Calu3 (cell line): ENCODE results near the gene DPT. TPM values are rescaled to one million over a fixed set of nuclear protein-coding genes. Genes with fewer than 3 reads are reported as not detected.

Experiments used
- BruUV-seq: library from RNA; stranded (reverse); fragments of 400-500 nt; replicated peaks from 2 replicates; lab custom pipeline; 2021; lab: Mats Ljungman, UMichigan
- CTCF ChIA-PET: fragments of 300-600 bp; sonication (Branson Sonifier 250); formaldehyde crosslinking; loops from one replicate; lab custom pipeline; 2022; ENCODE audit warnings: antibody characterized with exemption; lab: Charles Lee
- DNase-seq: peaks from one replicate; pipeline ENCODE4 v3.0.0; 2022
- H3K27ac Mint-ChIP-seq: one replicate; pipeline ENCODE4 v1.8.0; 2022; ENCODE audit warnings: mixed read lengths; ENCODE audit not compliant: unreplicated experiment
- H3K27me3 Mint-ChIP-seq: one replicate; pipeline ENCODE4 v1.8.0; 2022; ENCODE audit warnings: mixed read lengths; ENCODE audit not compliant: unreplicated experiment
- H3K36me3 Mint-ChIP-seq: one replicate; pipeline ENCODE4 v1.8.0; 2022; ENCODE audit warnings: mild to moderate bottlenecking, moderate library complexity, mixed read lengths; ENCODE audit not compliant: insufficient read depth, unreplicated experiment
- H3K4me1 Mint-ChIP-seq: one replicate; pipeline ENCODE4 v1.8.0; 2022; ENCODE audit warnings: mild to moderate bottlenecking, low read depth, mixed read lengths; ENCODE audit not compliant: unreplicated experiment
- H3K4me3 Mint-ChIP-seq: one replicate; pipeline ENCODE4 v1.8.0; 2022; ENCODE audit warnings: mild to moderate bottlenecking, low read depth, moderate library complexity, mixed read lengths; ENCODE audit not compliant: unreplicated experiment
- H3K9me3 Mint-ChIP-seq: one replicate; pipeline ENCODE4 v1.8.0; 2022; ENCODE audit warnings: low read depth, mixed read lengths; ENCODE audit not compliant: unreplicated experiment
- CTCF ChIP-seq: fragments of 200-600 bp; IDR thresholded peaks from one replicate; pipeline ENCODE4 v1.8.0; 2022; ENCODE audit warnings: antibody characterized with exemption; ENCODE audit not compliant: unreplicated experiment
- intact Hi-C: fragments of 100-400 bp; cut with micrococcal nuclease; formaldehyde crosslinking; loops from one replicate; pipeline ENCODE4 v1.10.0; 2022; ENCODE audit not compliant: unreplicated experiment
- total RNA-seq: library from RNA; stranded (reverse); gene quantifications from 2 replicates; pipeline ENCODE4 v1.2.3, GENCODE V29; 2022

DPT gene
- total RNA-seq, 1 experiment from 2014 or later: not detected

- CTCF ChIA-PET: no interaction called here
- no peak for TF ChIP-seq CTCF
Observed at GRCh38 chr1:168683871-168684270, 45.1 kb downstream of the DPT start.

GRCh38 chr1:168676861-168677260, 52.1 kb downstream of the DPT start:
- CTCF ChIA-PET: no interaction called here
- H3K4me3 Mint-ChIP-seq: no peak overlapping the region
- no peak overlapping the region for H3K27ac Mint-ChIP-seq
- no peaks in the 10 kb centered on the region for H3K27me3 Mint-ChIP-seq
- H3K9me3 Mint-ChIP-seq: peaks cover 14% of the 10 kb centered on the region
- no peaks in the 10 kb centered on the region for H3K4me1 Mint-ChIP-seq
- no peak for DNase-seq
- no TSS peak for BruUV-seq
- no peaks in the 10 kb centered on the region for H3K36me3 Mint-ChIP-seq
- intact Hi-C loops: no loop called here
- no peak for TF ChIP-seq CTCF

More at GRCh38 chr1:168683871-168684270, 45.1 kb downstream of the DPT start:
- intact Hi-C loops: no loop called here
- H3K9me3 Mint-ChIP-seq: peaks cover 26% of the 10 kb centered on the region
- H3K27me3 Mint-ChIP-seq: no peaks in the 10 kb centered on the region
- H3K36me3 Mint-ChIP-seq: peaks cover 13% of the 10 kb centered on the region
- H3K27ac Mint-ChIP-seq: no peak overlapping the region
- no peak overlapping the region for H3K4me3 Mint-ChIP-seq
- DNase-seq: no peak
- BruUV-seq: no TSS peak
- H3K4me1 Mint-ChIP-seq: peaks cover 38% of the 10 kb centered on the region

GRCh38 chr1:168676029-168676812, 52.8 kb downstream of the DPT start:
- intact Hi-C loops: no loop called here
- H3K4me3 Mint-ChIP-seq: no peak overlapping the region
- CTCF ChIA-PET: no interaction called here

GRCh38 chr1:168673974-168674683, 54.9 kb downstream of the DPT start:
- TF ChIP-seq CTCF: no peak
- H3K4me3 Mint-ChIP-seq: no peak overlapping the region
- no peaks in the 10 kb centered on the region for H3K36me3 Mint-ChIP-seq
- no peak overlapping the region for H3K27ac Mint-ChIP-seq
- no peaks in the 10 kb centered on the region for H3K27me3 Mint-ChIP-seq
- no peaks in the 10 kb centered on the region for H3K4me1 Mint-ChIP-seq
- BruUV-seq: no TSS peak
- H3K9me3 Mint-ChIP-seq: peaks cover 14% of the 10 kb centered on the region
- intact Hi-C loops: no loop called here
- CTCF ChIA-PET: no interaction called here
- DNase-seq: no peak

More at GRCh38 chr1:168676029-168676812, 52.8 kb downstream of the DPT start:
- no peak for TF ChIP-seq CTCF
- H3K27me3 Mint-ChIP-seq: no peaks in the 10 kb centered on the region
- H3K9me3 Mint-ChIP-seq: peaks cover 12% of the 10 kb centered on the region
- H3K4me1 Mint-ChIP-seq: no peaks in the 10 kb centered on the region
- H3K27ac Mint-ChIP-seq: no peak overlapping the region
- no peaks in the 10 kb centered on the region for H3K36me3 Mint-ChIP-seq
- DNase-seq: no peak
- no TSS peak for BruUV-seq
